HepG2 (cell line): ENCODE measurements around the gene EWSR1. TPM values are rescaled to one million over a fixed set of nuclear protein-coding genes. Genes with fewer than 3 reads are reported as not detected.
A peak's percentile ranks its signal among the peaks of the same experiment; 100 is the strongest.

Experiments used
- ATAC-seq: fragments of 200-7000 bp; cut with Tn5 transposase; 3 replicates; pipeline ENCODE4 v1.9.1; 2020; ENCODE audit warnings: mild to moderate bottlenecking, moderate library complexity
- BruUV-seq: library from RNA; stranded (reverse); fragments of 400-500 nt; replicated peaks from 2 replicates; lab custom pipeline; 2021; lab: Mats Ljungman, UMichigan
- CTCF ChIA-PET: fragments of 300-600 bp; formaldehyde crosslinking; extraction: SDS; loops from one replicate; lab custom pipeline; 2021; ENCODE audit warnings: low total read pairs, inconsistent platforms, low intra/inter-chr PET ratio; lab: Yijun Ruan, JAX
- POLR2A ChIA-PET: fragments of 350-600 bp; sonication (Branson Sonifier 250); formaldehyde crosslinking; loops from one replicate; lab custom pipeline; 2020; ENCODE audit warnings: antibody characterized with exemption, inconsistent platforms; lab: Yijun Ruan, JAX
- DNase-seq: peaks from one replicate; pipeline ENCODE4 v3.0.0-alpha.2; 2015; ENCODE audit warnings: low spot score
- FAIRE-seq: peaks from 3 replicates; lab custom pipeline; 2011; peaks lifted over from hg19 to GRCh38; lab: Jason Lieb, UNC
- H2AFZ ChIP-seq: one replicate; pipeline ENCODE4 v1.6.1; 2011; ENCODE audit warnings: low read length, inconsistent platforms
- H3K27ac ChIP-seq: fragments of 300-600 bp; 3 replicates; pipeline ENCODE4 v1.8.0; 2011; ENCODE audit warnings: mixed run types, mild to moderate bottlenecking, mixed read lengths, low read length, inconsistent platforms; ENCODE audit not compliant: insufficient read depth; ENCODE audit errors: extremely low read length
- H3K27me3 ChIP-seq, 2 experiments: fragments of 200-600 bp in 1 of 2; 2 replicates in 1 of 2; 3 replicates in 1 of 2; pipeline versions ENCODE4 v1.6.0 to v1.8.0; 2011; ENCODE audit warnings: low read length in 2 of 2, mild to moderate bottlenecking in 2 of 2, moderate library complexity in 2 of 2, inconsistent platforms in 1 of 2; ENCODE audit not compliant: insufficient read depth in 2 of 2, control insufficient read depth in 1 of 2
- H3K36me3 ChIP-seq, 2 experiments: fragments of 200-600 bp in 1 of 2; replicated peaks in 1 of 2; 2 replicates in 1 of 2; 3 replicates in 1 of 2; pipeline versions ENCODE4 v1.5.1 to v1.8.0; 2011; ENCODE audit warnings: low read length in 2 of 2, inconsistent platforms in 1 of 2; ENCODE audit not compliant: insufficient read depth in 2 of 2, control insufficient read depth in 1 of 2
- H3K4me1 ChIP-seq: 2 replicates; pipeline ENCODE4 v1.5.1; 2012; ENCODE audit warnings: low read length, inconsistent platforms; ENCODE audit not compliant: insufficient read depth
- H3K4me2 ChIP-seq: 2 replicates; pipeline ENCODE4 v1.6.0; 2011; ENCODE audit warnings: low read depth, low read length, inconsistent platforms
- H3K4me3 ChIP-seq, 3 experiments: fragments of 200-600 bp in 1 of 3; sonication (generic), shearing (Covaris generic) in 1 of 3; replicated peaks in 1 of 3; 2 replicates each; pipeline ENCODE4 v1.5.1; 2011 to 2016; ENCODE audit warnings: low read length in 3 of 3, inconsistent platforms in 2 of 3, low read depth in 2 of 3, mild to moderate bottlenecking in 2 of 3, control low read depth in 1 of 3, mixed read lengths in 1 of 3; ENCODE audit not compliant: insufficient read depth in 1 of 3
- H3K79me2 ChIP-seq: one replicate; pipeline ENCODE4 v1.6.1; 2011; ENCODE audit warnings: low read length, inconsistent platforms; ENCODE audit not compliant: insufficient read depth
- H3K9ac ChIP-seq: 2 replicates; pipeline ENCODE4 v1.6.0; 2011; ENCODE audit warnings: mild to moderate bottlenecking, low read depth, low read length, inconsistent platforms; ENCODE audit not compliant: insufficient read depth
- H3K9me3 ChIP-seq: 2 replicates; pipeline ENCODE4 v1.5.1; 2012; ENCODE audit warnings: mild to moderate bottlenecking, low read length
- H4K20me1 ChIP-seq: 2 replicates; pipeline ENCODE4 v1.6.0; 2011; ENCODE audit warnings: inconsistent platforms, mild to moderate bottlenecking, low read length, moderate library complexity; ENCODE audit not compliant: insufficient read depth
- ZNF687 ChIP-seq: sonication (generic); formaldehyde crosslinking; IDR thresholded peaks from 2 replicates; pipeline ENCODE4 v1.5.1; 2020; ENCODE audit warnings: mild to moderate bottlenecking, missing genetic modification reagents, moderate library complexity
- WGBS: methylation state at CpG from one replicate; pipeline ENCODE4 v1.1.6; 2017; ENCODE audit warnings: low lambda C conversion rate; 5-methylcytosine and 5-hydroxymethylcytosine counted together
- in situ Hi-C: cut with HindIII; loops from 2 replicates; pipeline ENCODE4 v1.10.0; 2017; ENCODE audit warnings: low pct_unique_long_range_greater_than_20kb; ENCODE audit not compliant: extremely low pct_ligation_motif_present
- intact Hi-C: fragments of 100-400 bp; cut with micrococcal nuclease; formaldehyde crosslinking; loops from one replicate; pipeline ENCODE4 v1.10.0; 2022; ENCODE audit not compliant: unreplicated experiment
- polyA plus RNA-seq, 8 experiments: library from polyadenylated mRNA; depleted of rRNA in 3 of 8; stranded (reverse) in 7 of 8; unstranded in 1 of 8; fragments of >200 nt; fragmentation: Illumina TruSeq in 4 of 8; extraction: Trizol in 4 of 8; gene quantifications; 2 replicates each; pipeline versions ENCODE4 v1.2.1 to v1.2.3, GENCODE V29; 2011 to 2016; ENCODE audit warnings: low read depth in 4 of 8, missing spikeins in 1 of 8, mixed read lengths in 1 of 8; ENCODE audit not compliant: insufficient read depth in 1 of 8
- total RNA-seq, 5 experiments: library from RNA; depleted of rRNA; stranded (reverse); fragments of >200 nt; fragmentation: Illumina TruSeq; extraction: Trizol; gene quantifications; 2 replicates each; pipeline ENCODE4 v1.2.3, GENCODE V29; 2016; ENCODE audit warnings: low read depth in 1 of 5
- TF ChIP-seq, protein P1 (sequence below): sonication (generic); formaldehyde crosslinking; IDR thresholded peaks from 2 replicates; pipeline ENCODE4 v1.5.0; 2020; ENCODE audit warnings: missing genetic modification reagents, mild to moderate bottlenecking, borderline replicate concordance

EWSR1 gene
- total and polyA plus RNA-seq, 2 of the 13 experiments (the other 11 are each of a cell fraction or from before 2014, with no cell fraction given), result 211 to 326 TPM

GRCh38 chr22:29254286-29254660, 13.8 kb upstream of the EWSR1 start:
- Histone ChIP-seq H3K4me1 (peaks cover 11% of the 10 kb centered on the region), H3K4me2 (0 out of 2 replicates have a peak overlapping the region, but pooled peaks have one; percentile 32), H3K27ac (no peak overlapping the region), H3K4me3 (no peak overlapping the region; a peak in 1 of 6 replicates), H3K79me2 (no peaks in the 10 kb centered on the region), H3K27me3 (no peaks in the 10 kb centered on the region), H3K36me3 (no peaks in the 10 kb centered on the region), H3K9me3 (no peaks in the 10 kb centered on the region), H2AFZ (peak overlapping the region; percentile 29), H3K9ac (0 out of 2 replicates have a peak overlapping the region, but pooled peaks have one; percentile 3), H4K20me1 (no peaks in the 10 kb centered on the region)
- CTCF ChIA-PET, result no interaction called here
- TF ChIP-seq, protein P1, sequence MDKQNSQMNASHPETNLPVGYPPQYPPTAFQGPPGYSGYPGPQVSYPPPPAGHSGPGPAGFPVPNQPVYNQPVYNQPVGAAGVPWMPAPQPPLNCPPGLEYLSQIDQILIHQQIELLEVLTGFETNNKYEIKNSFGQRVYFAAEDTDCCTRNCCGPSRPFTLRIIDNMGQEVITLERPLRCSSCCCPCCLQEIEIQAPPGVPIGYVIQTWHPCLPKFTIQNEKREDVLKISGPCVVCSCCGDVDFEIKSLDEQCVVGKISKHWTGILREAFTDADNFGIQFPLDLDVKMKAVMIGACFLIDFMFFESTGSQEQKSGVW, result no peak
- peak; percentile 26; the same call in 1 of the 2 replicates for TF ChIP-seq ZNF687 (CRISPR knock-in tag)
- WGBS, result 0% methylated on average over 1 of the region's 4 CpGs
- in situ Hi-C loops, result loop anchor here (10.0 kb wide), 1 partner anchor 389 kb away; no protein-coding TSS in a partner anchor
- no TSS peak for BruUV-seq
- ATAC-seq (no peak), DNase-seq (no peak), FAIRE-seq (no peak)
- intact Hi-C loops, result no loop called here
- POLR2A ChIA-PET, result no interaction called here
